HepG2 (cell line): Measurements from ENCODE around the gene PUM1. TPM values are rescaled to one million over a fixed set of nuclear protein-coding genes. Genes with fewer than 3 reads are reported as not detected.

Source experiments
- ATM ChIP-seq: fragments of 450-650 bp; IDR thresholded peaks from 2 replicates; pipeline ENCODE4 v1.7.1; 2017; ENCODE audit warnings: mild to moderate bottlenecking, borderline replicate concordance
- BRF2 ChIP-seq: sonication (generic); formaldehyde crosslinking; IDR thresholded peaks from 2 replicates; pipeline ENCODE4 v1.8.1; 2022; ENCODE audit warnings: mild to moderate bottlenecking, missing genetic modification reagents
- DNMT3B ChIP-seq: conservative IDR thresholded peaks from 2 replicates; pipeline ENCODE4 v1.6.1; 2016; ENCODE audit warnings: missing biosample characterization, control low read depth
- HNRNPLL ChIP-seq: fragments of 200-400 bp; formaldehyde crosslinking; IDR thresholded peaks from 2 replicates; pipeline ENCODE4 v1.6.1; 2017; ENCODE audit warnings: mild to moderate bottlenecking, low read depth, low read length; ENCODE audit not compliant: poor library complexity, severe bottlenecking
- HNRNPUL1 ChIP-seq: fragments of 200-400 bp; formaldehyde crosslinking; IDR thresholded peaks from 2 replicates; pipeline ENCODE4 v1.6.1; 2017; ENCODE audit warnings: low read depth, mild to moderate bottlenecking, low read length, moderate library complexity
- NKX3-1 ChIP-seq: sonication (generic); formaldehyde crosslinking; IDR thresholded peaks from 2 replicates; pipeline ENCODE4 v1.5.0; 2020; ENCODE audit warnings: missing genetic modification reagents
- NR1H2 ChIP-seq: sonication (generic); formaldehyde crosslinking; IDR thresholded peaks from 2 replicates; pipeline ENCODE4 v1.8.1; 2022; ENCODE audit warnings: low read depth, missing genetic modification reagents, borderline replicate concordance
- POLR2G ChIP-seq: fragments of 200-400 bp; formaldehyde crosslinking; IDR thresholded peaks from 2 replicates; pipeline ENCODE4 v1.6.1; 2018; ENCODE audit warnings: mild to moderate bottlenecking, low read depth, low read length, moderate library complexity
- SALL2 ChIP-seq: sonication (generic); formaldehyde crosslinking; IDR thresholded peaks from 2 replicates; pipeline ENCODE4 v1.8.1; 2023; ENCODE audit warnings: mild to moderate bottlenecking, missing genetic modification reagents, inconsistent platforms
- SAP130 ChIP-seq: IDR thresholded peaks from 2 replicates; pipeline ENCODE4 v1.6.1; 2016; ENCODE audit warnings: low read depth
- ZC3H4 ChIP-seq: sonication (generic); formaldehyde crosslinking; IDR thresholded peaks from 2 replicates; pipeline ENCODE4 v1.4.0; 2020; ENCODE audit warnings: missing genetic modification reagents, borderline replicate concordance
- ZNF331 ChIP-seq: sonication (generic); formaldehyde crosslinking; IDR thresholded peaks from 2 replicates; pipeline ENCODE4 v1.4.0; 2020; ENCODE audit warnings: missing genetic modification reagents
- ZNF337 ChIP-seq: sonication (generic); formaldehyde crosslinking; IDR thresholded peaks from 2 replicates; pipeline ENCODE4 v1.5.1; 2020; ENCODE audit warnings: missing genetic modification reagents, low read depth, mild to moderate bottlenecking, borderline replicate concordance
- ZNF563 ChIP-seq: sonication (generic); formaldehyde crosslinking; IDR thresholded peaks from 2 replicates; pipeline ENCODE4 v1.8.0; 2022; ENCODE audit warnings: mild to moderate bottlenecking, moderate library complexity, missing genetic modification reagents
- ZNF737 ChIP-seq: sonication (generic); formaldehyde crosslinking; IDR thresholded peaks from 2 replicates; pipeline ENCODE4 v1.5.0; 2020; ENCODE audit warnings: missing genetic modification reagents, mild to moderate bottlenecking, borderline replicate concordance
- ZSCAN12 ChIP-seq: sonication (generic); formaldehyde crosslinking; IDR thresholded peaks from 2 replicates; pipeline ENCODE4 v1.9.0; 2021; ENCODE audit warnings: mild to moderate bottlenecking, missing genetic modification reagents
- polyA plus RNA-seq, 8 experiments: library from polyadenylated mRNA; depleted of rRNA in 3 of 8; stranded (reverse) in 7 of 8; unstranded in 1 of 8; fragments of >200 nt; fragmentation: Illumina TruSeq in 4 of 8; extraction: Trizol in 4 of 8; gene quantifications; 2 replicates each; pipeline versions ENCODE4 v1.2.1 to v1.2.3, GENCODE V29; 2011 to 2016; ENCODE audit warnings: low read depth in 4 of 8, missing spikeins in 1 of 8, mixed read lengths in 1 of 8; ENCODE audit not compliant: insufficient read depth in 1 of 8
- total RNA-seq, 5 experiments: library from RNA; depleted of rRNA; stranded (reverse); fragments of >200 nt; fragmentation: Illumina TruSeq; extraction: Trizol; gene quantifications; 2 replicates each; pipeline ENCODE4 v1.2.3, GENCODE V29; 2016; ENCODE audit warnings: low read depth in 1 of 5
- TF ChIP-seq, protein P1 (sequence below): sonication (generic); formaldehyde crosslinking; IDR thresholded peaks from 2 replicates; pipeline ENCODE4 v1.9.0; 2021; ENCODE audit warnings: missing genetic modification reagents, borderline replicate concordance
- TF ChIP-seq, protein P2 (sequence below): sonication (generic); formaldehyde crosslinking; IDR thresholded peaks from 2 replicates; pipeline ENCODE4 v1.4.0; 2020; ENCODE audit warnings: mild to moderate bottlenecking, missing genetic modification reagents
- TF ChIP-seq, protein P3 (sequence below): sonication (generic); formaldehyde crosslinking; IDR thresholded peaks from 2 replicates; pipeline ENCODE4 v1.8.1; 2023; ENCODE audit warnings: mild to moderate bottlenecking, inconsistent platforms, moderate library complexity, missing genetic modification reagents, borderline replicate concordance

PUM1 gene
- total and polyA plus RNA-seq, 2 of the 13 experiments (the other 11 are each of a cell fraction or from before 2014, with no cell fraction given) = 64.7 to 91.0 TPM

DNA sequence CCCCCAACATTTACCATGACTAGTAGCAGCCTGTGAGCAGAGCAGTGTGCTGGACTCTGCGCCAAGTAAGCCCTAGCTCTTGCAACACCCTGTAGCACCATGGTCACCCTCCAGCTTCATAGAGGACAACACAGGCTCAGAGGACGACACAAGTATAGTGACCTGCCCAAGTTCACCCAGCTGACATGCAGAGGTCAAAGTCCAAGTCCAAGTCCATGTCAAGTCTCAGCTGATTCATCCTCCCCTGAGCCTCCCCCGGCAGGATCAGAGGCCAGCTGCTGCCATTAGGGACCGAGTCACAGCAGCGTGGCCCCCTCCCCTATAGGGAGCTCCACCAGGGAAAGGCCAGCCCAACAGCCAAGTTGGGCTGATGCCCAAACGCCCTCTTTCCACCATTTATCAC lies 172.8 kb downstream of the PUM1 start (continued):
- TF ChIP-seq, protein P1, sequence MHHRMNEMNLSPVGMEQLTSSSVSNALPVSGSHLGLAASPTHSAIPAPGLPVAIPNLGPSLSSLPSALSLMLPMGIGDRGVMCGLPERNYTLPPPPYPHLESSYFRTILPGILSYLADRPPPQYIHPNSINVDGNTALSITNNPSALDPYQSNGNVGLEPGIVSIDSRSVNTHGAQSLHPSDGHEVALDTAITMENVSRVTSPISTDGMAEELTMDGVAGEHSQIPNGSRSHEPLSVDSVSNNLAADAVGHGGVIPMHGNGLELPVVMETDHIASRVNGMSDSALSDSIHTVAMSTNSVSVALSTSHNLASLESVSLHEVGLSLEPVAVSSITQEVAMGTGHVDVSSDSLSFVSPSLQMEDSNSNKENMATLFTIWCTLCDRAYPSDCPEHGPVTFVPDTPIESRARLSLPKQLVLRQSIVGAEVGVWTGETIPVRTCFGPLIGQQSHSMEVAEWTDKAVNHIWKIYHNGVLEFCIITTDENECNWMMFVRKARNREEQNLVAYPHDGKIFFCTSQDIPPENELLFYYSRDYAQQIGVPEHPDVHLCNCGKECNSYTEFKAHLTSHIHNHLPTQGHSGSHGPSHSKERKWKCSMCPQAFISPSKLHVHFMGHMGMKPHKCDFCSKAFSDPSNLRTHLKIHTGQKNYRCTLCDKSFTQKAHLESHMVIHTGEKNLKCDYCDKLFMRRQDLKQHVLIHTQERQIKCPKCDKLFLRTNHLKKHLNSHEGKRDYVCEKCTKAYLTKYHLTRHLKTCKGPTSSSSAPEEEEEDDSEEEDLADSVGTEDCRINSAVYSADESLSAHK (CRISPR knock-in tag) = no peak
- TF ChIP-seq NR1H2 = no peak
- TF ChIP-seq ZSCAN12 (CRISPR knock-in tag) = no peak
- TF ChIP-seq BRF2 = no peak
- TF ChIP-seq, protein P2, sequence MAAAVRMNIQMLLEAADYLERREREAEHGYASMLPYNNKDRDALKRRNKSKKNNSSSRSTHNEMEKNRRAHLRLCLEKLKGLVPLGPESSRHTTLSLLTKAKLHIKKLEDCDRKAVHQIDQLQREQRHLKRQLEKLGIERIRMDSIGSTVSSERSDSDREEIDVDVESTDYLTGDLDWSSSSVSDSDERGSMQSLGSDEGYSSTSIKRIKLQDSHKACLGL (CRISPR knock-in tag) = no peak
- no peak for TF ChIP-seq SALL2 (CRISPR knock-in tag)
- no peak for TF ChIP-seq HNRNPUL1
- no peak for TF ChIP-seq ATM
- TF ChIP-seq ZC3H4 = no peak
- no peak for TF ChIP-seq ZNF337 (CRISPR knock-in tag)
- no peak for TF ChIP-seq POLR2G
- TF ChIP-seq, protein P3, sequence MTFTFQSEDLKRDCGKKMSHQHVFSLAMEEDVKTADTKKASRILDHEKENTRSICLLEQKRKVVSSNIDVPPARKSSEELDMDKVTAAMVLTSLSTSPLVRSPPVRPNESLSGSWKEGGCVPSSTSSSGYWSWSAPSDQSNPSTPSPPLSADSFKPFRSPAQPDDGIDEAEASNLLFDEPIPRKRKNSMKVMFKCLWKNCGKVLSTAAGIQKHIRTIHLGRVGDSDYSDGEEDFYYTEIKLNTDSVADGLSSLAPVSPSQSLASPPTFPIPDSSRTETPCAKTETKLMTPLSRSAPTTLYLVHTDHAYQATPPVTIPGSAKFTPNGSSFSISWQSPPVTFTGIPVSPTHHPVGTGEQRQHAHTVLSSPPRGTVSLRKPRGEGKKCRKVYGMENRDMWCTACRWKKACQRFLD (CRISPR knock-in tag) = no peak
- TF ChIP-seq DNMT3B (CRISPR knock-in tag) = no peak
- peak; percentile 71 for TF ChIP-seq SAP130 (CRISPR knock-in tag)
- TF ChIP-seq HNRNPLL = no peak
- TF ChIP-seq ZNF737 (CRISPR knock-in tag) = no peak
- TF ChIP-seq ZNF563 (CRISPR knock-in tag) = no peak
- TF ChIP-seq ZNF331 = peak; percentile 38; the same call in 1 of the 2 replicates
- no peak for TF ChIP-seq NKX3-1 (CRISPR knock-in tag)
